HTERT RPE-1 (cell line): ENCODE data around the gene CCDC175.

Experiments used
- in situ Hi-C: fragments of 300-500 bp; cut with MboI; formaldehyde crosslinking; loops from 4 replicates; pipeline ENCODE4 v1.14.3; 2020; ENCODE audit warnings: low sequenced_read_pairs

The CCDC175 gene

GRCh38 chr14:59541731-59542130 lies 34.9 kb downstream of the CCDC175 start:
- in situ Hi-C loops, result no loop called here

GRCh38 chr14:59540852-59541251 lies 35.8 kb downstream of the CCDC175 start:
- in situ Hi-C loops, result no loop called here

- in situ Hi-C loops, result no loop called here
Measured at GRCh38 chr14:59538936-59539335, 37.7 kb downstream of the CCDC175 start.

GRCh38 chr14:59537476-59537875 lies 39.1 kb downstream of the CCDC175 start:
- in situ Hi-C loops, result no loop called here

- in situ Hi-C loops, result no loop called here
Measured at GRCh38 chr14:59534361-59534987, 42.1 kb downstream of the CCDC175 start.

GRCh38 chr14:59532419-59532818 lies 44.2 kb downstream of the CCDC175 start:
- in situ Hi-C loops, result no loop called here

GRCh38 chr14:59530349-59530748 lies 46.3 kb downstream of the CCDC175 start:
- in situ Hi-C loops, result no loop called here

GRCh38 chr14:59529189-59529588 lies 47.4 kb downstream of the CCDC175 start:
- in situ Hi-C loops, result no loop called here

GRCh38 chr14:59520224-59520623 lies 56.4 kb downstream of the CCDC175 start:
- in situ Hi-C loops, result no loop called here

- in situ Hi-C loops, result no loop called here
Measured at GRCh38 chr14:59511916-59512575, 64.6 kb downstream of the CCDC175 start.

- in situ Hi-C loops, result no loop called here
Measured at GRCh38 chr14:59510966-59511365, 65.6 kb downstream of the CCDC175 start.

- in situ Hi-C loops, result no loop called here
Measured at GRCh38 chr14:59510001-59510400, 66.6 kb downstream of the CCDC175 start.

- in situ Hi-C loops, result no loop called here
Measured at GRCh38 chr14:59509101-59509500, 67.5 kb downstream of the CCDC175 start.

- in situ Hi-C loops, result no loop called here
Measured at GRCh38 chr14:59507752-59508103, 68.9 kb downstream of the CCDC175 start.

- in situ Hi-C loops, result no loop called here
Measured at GRCh38 chr14:59507063-59507751, 69.4 kb downstream of the CCDC175 start.

GRCh38 chr14:59503256-59503655 lies 73.4 kb downstream of the CCDC175 start:
- in situ Hi-C loops, result no loop called here

GRCh38 chr14:59500732-59501131 lies 75.9 kb downstream of the CCDC175 start:
- in situ Hi-C loops, result no loop called here

GRCh38 chr14:59492384-59492783 lies 84.2 kb downstream of the CCDC175 start:
- in situ Hi-C loops, result no loop called here

GRCh38 chr14:59490756-59491155 lies 85.9 kb downstream of the CCDC175 start:
- in situ Hi-C loops, result no loop called here

- in situ Hi-C loops, result no loop called here
Measured at GRCh38 chr14:59484639-59485175, 91.9 kb downstream of the CCDC175 start.

- in situ Hi-C loops, result no loop called here
Measured at GRCh38 chr14:59483819-59484638, 92.6 kb downstream of the CCDC175 start, which contains the start of the genes JKAMP and L3HYPDH. Gene JKAMP, plus strand, starts transcription at chr14:59484517. Its CDS starts 73 bp downstream, at chr14:59484590. Gene L3HYPDH, minus strand, starts transcription at chr14:59484408. Its CDS starts 92 bp downstream, at chr14:59484316.
